Activated CD8-positive, alpha-beta T cell treated with anti-CD3 and anti-CD28 coated beads, Interleukin-2, amount 10 ng/mL, durations not matched to agents 7 days and 5 days (primary cell): ENCODE measurements around the gene GMEB2. TPM values are rescaled to one million over a fixed set of nuclear protein-coding genes. Genes with fewer than 3 reads are reported as not detected.
"Not testable (repeated sequence)": the region's sequence is repeated elsewhere in the genome, so short reads cannot be mapped to it uniquely, and the experiment has no call there.

Source experiments
- ATAC-seq: fragments of 150-1000 bp; cut with Tn5 transposase; one replicate; pipeline ENCODE4 v1.10.0; 2021; ENCODE audit warnings: moderate library complexity
- CTCF ChIA-PET: fragments of 350-600 bp; sonication (Branson Sonifier 250); formaldehyde crosslinking; loops from one replicate; lab custom pipeline; 2021; ENCODE audit warnings: antibody characterized with exemption; lab: Charles Lee
- POLR2A ChIA-PET: fragments of 350-600 bp; sonication (Branson Sonifier 250); formaldehyde crosslinking; loops from one replicate; lab custom pipeline; 2021; ENCODE audit warnings: antibody characterized with exemption; lab: Charles Lee
- DNase-seq: peaks from one replicate; pipeline ENCODE4 v3.0.0-alpha.2; 2020
- H3K27ac Mint-ChIP-seq: one replicate; pipeline ENCODE4 v1.8.0; 2021; ENCODE audit warnings: mild to moderate bottlenecking, mixed read lengths
- H3K27me3 Mint-ChIP-seq: one replicate; pipeline ENCODE4 v1.8.0; 2021; ENCODE audit warnings: low read depth, mixed read lengths
- H3K36me3 Mint-ChIP-seq: one replicate; pipeline ENCODE4 v1.8.0; 2021; ENCODE audit warnings: low read depth, mixed read lengths
- H3K4me1 Mint-ChIP-seq: one replicate; pipeline ENCODE4 v1.8.0; 2021; ENCODE audit warnings: low read depth, mixed read lengths
- H3K4me3 Mint-ChIP-seq: one replicate; pipeline ENCODE4 v1.8.0; 2021; ENCODE audit warnings: mild to moderate bottlenecking, mixed read lengths
- H3K9me3 Mint-ChIP-seq: one replicate; pipeline ENCODE4 v1.8.0; 2022; ENCODE audit warnings: mixed read lengths; ENCODE audit not compliant: insufficient read depth
- total RNA-seq, 2 experiments: library from RNA; stranded (reverse); gene quantifications; one replicate each; pipeline ENCODE4 v1.2.3, GENCODE V29; 2021

The GMEB2 gene
- total RNA-seq, 2 experiments from 2014 or later: 16.2 TPM

DNA sequence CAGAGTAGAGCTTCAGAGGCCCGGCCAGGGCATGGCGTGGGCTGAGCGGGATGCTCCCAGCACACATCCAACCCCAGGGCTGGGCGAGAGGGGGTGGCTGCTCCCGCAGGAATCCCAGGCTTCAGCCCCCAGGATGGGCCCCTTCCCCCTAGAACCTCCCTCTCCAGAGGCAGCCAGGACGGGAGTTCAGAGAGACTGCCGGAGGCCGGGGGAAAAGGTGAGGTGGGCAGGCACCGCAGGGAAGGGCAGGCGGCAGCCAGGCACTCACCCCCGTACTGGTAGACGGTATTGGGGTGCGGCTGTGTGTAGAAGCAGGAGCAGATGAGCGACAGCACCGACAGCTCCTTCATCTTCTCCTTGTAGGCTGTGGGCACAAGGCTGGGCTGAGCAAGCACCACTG, 17.0 kb upstream of the GMEB2 start:
- Mint-ChIP-seq H3K27me3 (no peaks in the 10 kb centered on the region), H3K36me3 (peaks cover 4% of the 10 kb centered on the region), H3K9me3 (no peaks in the 10 kb centered on the region), H3K4me3 (no peak overlapping the region), H3K27ac (no peak overlapping the region), H3K4me1 (peaks cover 10% of the 10 kb centered on the region)
- DNase-seq (no peak), ATAC-seq (no peak)
- ChIA-PET POLR2A (no interaction called here), CTCF (no interaction called here)

GRCh38 chr20:63643499-63643898, 16.6 kb upstream of the GMEB2 start:
- Mint-ChIP-seq H3K4me3 (peak overlapping the region; percentile 62), H3K9me3 (no peaks in the 10 kb centered on the region), H3K4me1 (peaks cover 12% of the 10 kb centered on the region), H3K27ac (no peak overlapping the region), H3K27me3 (no peaks in the 10 kb centered on the region), H3K36me3 (peaks cover 4% of the 10 kb centered on the region)
- ChIA-PET POLR2A (no interaction called here), CTCF (interaction anchor here (2.1 to 2.5 kb wide), 2 partner anchors 15 to 30 kb away, joined by 8 to 18 read pairs; partner anchors contain the start of gene RTEL1)
- no peak for ATAC-seq
- DNase-seq: no peak

GRCh38 chr20:63642527-63643247, 15.8 kb upstream of the GMEB2 start:
- peaks cover 6% of the 10 kb centered on the region for H3K36me3 Mint-ChIP-seq
- ATAC-seq: no peak
- peaks cover 18% of the 10 kb centered on the region for H3K4me1 Mint-ChIP-seq
- CTCF ChIA-PET: interaction anchor here (0.6 to 2.6 kb wide), 18 partner anchors 9 to 415 kb away, joined by 3 to 39 read pairs (median 4); partner anchors contain the start of genes GMEB2, PTK6, RTEL1 and STMN3
- peak overlapping the region; percentile 62 for H3K4me3 Mint-ChIP-seq
- POLR2A ChIA-PET: interaction anchor here (1.3 to 2.5 kb wide), 4 partner anchors 9 to 68 kb away, joined by 4 to 34 read pairs (median 13); partner anchors contain the start of genes GMEB2, HELZ2 and RTEL1
- H3K9me3 Mint-ChIP-seq: no peaks in the 10 kb centered on the region
- H3K27ac Mint-ChIP-seq: peak overlapping the region; percentile 76
- H3K27me3 Mint-ChIP-seq: no peaks in the 10 kb centered on the region
- no peak for DNase-seq

GRCh38 chr20:63641792-63642523, 15.1 kb upstream of the GMEB2 start:
- ChIA-PET CTCF (interaction anchor here (0.6 to 2.6 kb wide), 30 partner anchors 10 to 416 kb away, joined by 3 to 39 read pairs (median 4); partner anchors contain the start of genes ARFRP1, GMEB2, PPDPF and PTK6), POLR2A (interaction anchor here (0.7 to 2.5 kb wide), 15 partner anchors 9 to 223 kb away, joined by 3 to 34 read pairs (median 4); partner anchors contain the start of genes ARFRP1, GMEB2, HELZ2 and PPDPF)
- Mint-ChIP-seq H3K4me3 (peak overlapping the region; percentile 74), H3K4me1 (peaks cover 25% of the 10 kb centered on the region), H3K27ac (peak overlapping the region; percentile 52), H3K9me3 (no peaks in the 10 kb centered on the region), H3K36me3 (peaks cover 6% of the 10 kb centered on the region), H3K27me3 (no peaks in the 10 kb centered on the region)
- peak; percentile 98 for DNase-seq
- peak; percentile 81 for ATAC-seq

DNA sequence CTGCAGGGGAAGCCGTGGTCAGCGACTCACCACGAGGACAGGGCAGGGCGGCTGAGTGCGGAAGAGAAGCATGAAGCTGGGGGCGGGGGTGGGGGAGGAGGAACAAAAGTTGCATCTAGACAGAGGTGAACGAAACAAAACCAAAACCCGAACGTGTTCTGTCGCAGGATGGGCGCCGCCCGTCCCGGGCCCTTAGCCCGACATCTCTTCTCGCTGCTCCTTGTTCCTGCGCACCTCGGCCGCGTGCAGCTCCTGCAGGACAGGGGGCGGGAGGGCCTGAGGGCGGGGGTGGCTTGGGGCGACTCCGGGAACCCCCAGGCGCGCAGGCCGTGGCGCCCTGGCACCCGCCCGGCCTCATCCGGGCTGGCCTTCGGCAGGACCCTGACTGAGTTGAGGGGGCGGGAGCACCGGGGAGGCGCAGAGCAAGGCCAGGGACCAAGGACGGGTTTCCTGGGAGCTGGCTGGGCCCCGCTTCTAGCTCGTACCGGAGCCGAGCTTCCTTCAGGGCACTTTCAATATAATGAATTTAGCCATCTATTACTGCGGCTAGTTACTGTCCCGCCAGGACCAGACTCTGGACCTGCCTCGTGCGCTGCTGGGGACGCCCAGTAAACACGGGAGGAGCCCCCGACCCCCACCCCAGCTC, 14.4 kb upstream of the GMEB2 start:
- ATAC-seq (peak; percentile 44), DNase-seq (peak; percentile 77)
- ChIA-PET CTCF (interaction anchor here (0.7 to 2.6 kb wide), 30 partner anchors 9 to 416 kb away, joined by 3 to 39 read pairs (median 4); partner anchors contain the start of genes ARFRP1, GMEB2, PPDPF and PTK6), POLR2A (interaction anchor here (0.6 to 2.5 kb wide), 16 partner anchors 9 to 228 kb away, joined by 3 to 34 read pairs (median 4); partner anchors contain the start of genes ARFRP1, GMEB2, HELZ2 and PPDPF)
- H3K36me3 Mint-ChIP-seq: peaks cover 6% of the 10 kb centered on the region
- no peaks in the 10 kb centered on the region for H3K9me3 Mint-ChIP-seq
- peak overlapping the region; percentile 74 for H3K27ac Mint-ChIP-seq
- H3K4me1 Mint-ChIP-seq: peaks cover 27% of the 10 kb centered on the region
- H3K4me3 Mint-ChIP-seq: peak overlapping the region; percentile 74
- no peaks in the 10 kb centered on the region for H3K27me3 Mint-ChIP-seq

DNA sequence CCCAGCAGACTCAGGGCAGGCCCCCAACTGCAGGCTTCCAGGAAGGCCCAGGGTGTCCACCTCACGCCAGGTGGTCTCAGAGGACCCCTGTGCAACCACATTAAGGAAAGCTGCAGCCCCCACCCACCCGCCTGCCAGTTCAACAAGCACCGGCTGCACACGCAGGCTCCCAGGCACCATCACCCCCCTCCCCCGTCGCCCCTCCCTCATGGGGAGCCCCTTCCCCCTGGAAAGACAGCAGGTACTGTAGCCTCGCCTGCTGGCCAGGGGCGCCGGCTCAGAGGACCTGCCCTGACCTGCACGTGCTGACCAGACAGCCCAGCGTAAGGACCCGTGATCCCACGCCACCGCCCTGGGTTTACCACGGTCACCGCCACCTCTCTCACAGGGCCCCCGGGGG, 13.8 kb upstream of the GMEB2 start:
- not testable (repeated sequence) for H3K36me3 Mint-ChIP-seq, H3K9me3 Mint-ChIP-seq, ATAC-seq, DNase-seq, H3K27me3 Mint-ChIP-seq
- peaks cover 31% of the 10 kb centered on the region for H3K4me1 Mint-ChIP-seq
- CTCF ChIA-PET: interaction anchor here (1.0 to 2.6 kb wide), 2 partner anchors 14 to 59 kb away, joined by 3 to 8 read pairs; partner anchors contain the start of gene GMEB2
- POLR2A ChIA-PET: interaction anchor here (1.2 to 2.5 kb wide), 5 partner anchors 11 to 120 kb away, joined by 4 to 34 read pairs (median 6); partner anchors contain the start of genes ARFRP1, GMEB2, PPDPF and RTEL1
- peak overlapping the region; percentile 87 for H3K4me3 Mint-ChIP-seq
- peak overlapping the region; percentile 99 for H3K27ac Mint-ChIP-seq

DNA sequence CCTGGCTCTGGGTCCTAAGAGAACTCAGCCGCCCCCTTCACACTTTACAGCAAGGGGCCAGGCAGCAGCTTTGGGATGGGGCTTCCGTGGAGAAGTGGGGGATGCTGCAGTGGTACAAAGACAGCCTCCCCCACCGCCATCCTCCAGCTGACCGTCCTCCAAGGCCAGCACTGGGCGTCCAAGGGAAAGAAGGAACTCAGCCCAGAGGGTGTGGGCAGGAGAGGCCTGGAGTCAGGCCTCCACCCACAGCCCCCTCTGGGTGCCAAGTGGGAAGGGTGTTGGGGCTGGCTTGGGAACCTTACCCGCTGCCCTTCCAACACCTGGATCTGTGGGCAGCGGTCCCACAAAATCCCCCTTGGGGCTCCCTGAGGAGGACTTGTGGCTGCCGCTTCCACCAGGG, 13.2 kb upstream of the GMEB2 start:
- CTCF ChIA-PET: interaction anchor here (1.0 to 2.6 kb wide), 4 partner anchors 13 to 103 kb away, joined by 3 to 8 read pairs (median 4); partner anchors contain the start of genes GMEB2 and PTK6
- H3K9me3 Mint-ChIP-seq: no peaks in the 10 kb centered on the region
- POLR2A ChIA-PET: interaction anchor here (1.0 to 2.7 kb wide), 3 partner anchors 13 to 119 kb away, joined by 3 to 19 read pairs (median 6); partner anchors contain the start of genes GMEB2 and PPDPF
- H3K27me3 Mint-ChIP-seq: no peaks in the 10 kb centered on the region
- peaks cover 37% of the 10 kb centered on the region for H3K4me1 Mint-ChIP-seq
- H3K4me3 Mint-ChIP-seq: peak overlapping the region; percentile 87
- DNase-seq (no peak), ATAC-seq (no peak)
- peaks cover 6% of the 10 kb centered on the region for H3K36me3 Mint-ChIP-seq
- H3K27ac Mint-ChIP-seq: peak overlapping the region; percentile 99

GRCh38 chr20:63639093-63639975, 12.4 kb upstream of the GMEB2 start:
- peaks cover 44% of the 10 kb centered on the region for H3K4me1 Mint-ChIP-seq
- H3K4me3 Mint-ChIP-seq: peak overlapping the region; percentile 87
- no peaks in the 10 kb centered on the region for H3K27me3 Mint-ChIP-seq
- peak overlapping the region; percentile 99 for H3K27ac Mint-ChIP-seq
- H3K9me3 Mint-ChIP-seq: no peaks in the 10 kb centered on the region
- ChIA-PET POLR2A (interaction anchor here (0.7 to 2.7 kb wide), 4 partner anchors 12 to 226 kb away, joined by 3 to 19 read pairs (median 4); partner anchors contain the start of genes GMEB2 and TPD52L2), CTCF (interaction anchor here (0.7 to 1.0 kb wide), 3 partner anchors 10 to 102 kb away, joined by 3 to 4 read pairs (median 3); partner anchors contain the start of genes GMEB2 and PTK6)
- ATAC-seq: peak; percentile 55
- peaks cover 6% of the 10 kb centered on the region for H3K36me3 Mint-ChIP-seq
- DNase-seq: peak; percentile 87

- H3K27ac Mint-ChIP-seq: peak overlapping the region; percentile 77
- POLR2A ChIA-PET: interaction anchor here (2.8 kb wide), 1 partner anchor 10 kb away, joined by 22 read pairs; the partner anchor contains the start of gene GMEB2
- CTCF ChIA-PET: interaction anchor here (1.5 kb wide), 1 partner anchor 100 kb away, joined by 4 read pairs; the partner anchor contains the start of gene PTK6
- ATAC-seq (no peak), DNase-seq (no peak)
- no peaks in the 10 kb centered on the region for H3K9me3 Mint-ChIP-seq
- peak overlapping the region; percentile 23 for H3K4me3 Mint-ChIP-seq
- no peaks in the 10 kb centered on the region for H3K27me3 Mint-ChIP-seq
- peaks cover 6% of the 10 kb centered on the region for H3K36me3 Mint-ChIP-seq
- H3K4me1 Mint-ChIP-seq: peaks cover 50% of the 10 kb centered on the region
Observed at GRCh38 chr20:63636752-63637628, 10.1 kb upstream of the GMEB2 start.
